Measurements from ENCODE around the gene MRAP.

DNA sequence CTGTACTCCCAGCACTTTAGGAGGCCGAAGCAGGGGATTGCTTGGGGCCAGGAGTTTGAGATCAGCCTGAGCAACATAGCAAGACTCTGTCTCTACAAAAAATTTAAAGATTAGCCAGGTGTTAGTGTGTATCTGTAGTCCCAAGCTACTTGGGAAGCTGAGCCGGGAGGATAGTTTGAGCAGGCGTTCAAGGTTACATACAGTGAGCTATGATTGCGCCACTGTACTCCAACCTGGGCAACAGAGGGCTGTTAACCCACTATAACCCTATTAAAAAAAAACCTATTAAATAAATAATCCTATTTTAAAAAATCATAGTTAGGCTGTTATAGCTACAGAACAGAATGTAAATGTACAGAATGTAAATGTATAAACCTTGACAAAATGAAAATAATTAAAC, 22.0 kb upstream of the MRAP start:
- TF ChIP-seq POLR2A (IDR thresholded peaks at IDR 0.05) (no peak), EP300 (IDR thresholded peaks at IDR 0.05) (no peak), POLR2AphosphoS5 (IDR thresholded peaks at IDR 0.05) (no peak)
- TF ChIP-seq, protein P1, sequence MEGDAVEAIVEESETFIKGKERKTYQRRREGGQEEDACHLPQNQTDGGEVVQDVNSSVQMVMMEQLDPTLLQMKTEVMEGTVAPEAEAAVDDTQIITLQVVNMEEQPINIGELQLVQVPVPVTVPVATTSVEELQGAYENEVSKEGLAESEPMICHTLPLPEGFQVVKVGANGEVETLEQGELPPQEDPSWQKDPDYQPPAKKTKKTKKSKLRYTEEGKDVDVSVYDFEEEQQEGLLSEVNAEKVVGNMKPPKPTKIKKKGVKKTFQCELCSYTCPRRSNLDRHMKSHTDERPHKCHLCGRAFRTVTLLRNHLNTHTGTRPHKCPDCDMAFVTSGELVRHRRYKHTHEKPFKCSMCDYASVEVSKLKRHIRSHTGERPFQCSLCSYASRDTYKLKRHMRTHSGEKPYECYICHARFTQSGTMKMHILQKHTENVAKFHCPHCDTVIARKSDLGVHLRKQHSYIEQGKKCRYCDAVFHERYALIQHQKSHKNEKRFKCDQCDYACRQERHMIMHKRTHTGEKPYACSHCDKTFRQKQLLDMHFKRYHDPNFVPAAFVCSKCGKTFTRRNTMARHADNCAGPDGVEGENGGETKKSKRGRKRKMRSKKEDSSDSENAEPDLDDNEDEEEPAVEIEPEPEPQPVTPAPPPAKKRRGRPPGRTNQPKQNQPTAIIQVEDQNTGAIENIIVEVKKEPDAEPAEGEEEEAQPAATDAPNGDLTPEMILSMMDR (IDR thresholded peaks at IDR 0.05): no peak
